HG03025 (cell line): ENCODE results near the gene JMJD6.
"Not testable (repeated sequence)": the region's sequence is repeated elsewhere in the genome, so short reads cannot be mapped to it uniquely, and the experiment has no call there.

Experiments
- ATAC-seq: cut with Tn5 transposase; IDR thresholded peaks from one replicate; pipeline ENCODE4 v1.9.1; 2021; ENCODE audit warnings: mild to moderate bottlenecking, moderate library complexity; ENCODE audit not compliant: unreplicated experiment, low FRiP score

The JMJD6 gene

DNA sequence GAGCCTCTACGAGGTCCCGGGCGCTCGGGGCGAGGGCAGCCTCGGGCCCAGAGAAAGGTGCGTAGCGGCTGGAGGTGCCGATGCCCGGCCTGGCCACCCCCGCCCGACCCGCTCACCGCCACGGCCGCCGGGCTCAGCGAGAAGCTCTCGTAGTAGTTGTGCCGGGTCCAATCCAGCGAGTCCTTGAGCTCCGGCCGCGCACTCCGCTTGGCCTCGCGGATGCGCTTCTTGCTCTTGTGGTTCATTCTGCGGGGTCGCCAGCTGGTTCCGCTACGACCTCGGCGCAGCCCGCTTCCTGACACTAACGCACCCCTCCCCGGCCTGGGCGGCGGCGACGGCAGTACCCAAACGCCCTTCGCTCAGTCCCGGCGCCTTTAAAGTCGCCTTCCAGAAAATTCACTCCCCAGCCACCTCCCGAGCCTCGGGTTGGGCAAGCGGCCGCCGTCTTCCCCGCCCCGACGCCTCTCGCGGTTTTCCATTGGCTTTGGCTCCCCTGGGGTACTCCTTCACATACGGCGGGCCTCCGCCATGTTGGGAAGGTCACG is at the start of gene JMJD6:
TSS of gene JMJD6 (minus strand) at position 376 of the 545 bp plus-strand sequence. CDS start at position 245, 131 bp downstream.
- ATAC-seq: peak; percentile 72

- no peak for ATAC-seq
Observed at GRCh38 chr17:76775021-76775600, 48.7 kb upstream of the JMJD6 start.

DNA sequence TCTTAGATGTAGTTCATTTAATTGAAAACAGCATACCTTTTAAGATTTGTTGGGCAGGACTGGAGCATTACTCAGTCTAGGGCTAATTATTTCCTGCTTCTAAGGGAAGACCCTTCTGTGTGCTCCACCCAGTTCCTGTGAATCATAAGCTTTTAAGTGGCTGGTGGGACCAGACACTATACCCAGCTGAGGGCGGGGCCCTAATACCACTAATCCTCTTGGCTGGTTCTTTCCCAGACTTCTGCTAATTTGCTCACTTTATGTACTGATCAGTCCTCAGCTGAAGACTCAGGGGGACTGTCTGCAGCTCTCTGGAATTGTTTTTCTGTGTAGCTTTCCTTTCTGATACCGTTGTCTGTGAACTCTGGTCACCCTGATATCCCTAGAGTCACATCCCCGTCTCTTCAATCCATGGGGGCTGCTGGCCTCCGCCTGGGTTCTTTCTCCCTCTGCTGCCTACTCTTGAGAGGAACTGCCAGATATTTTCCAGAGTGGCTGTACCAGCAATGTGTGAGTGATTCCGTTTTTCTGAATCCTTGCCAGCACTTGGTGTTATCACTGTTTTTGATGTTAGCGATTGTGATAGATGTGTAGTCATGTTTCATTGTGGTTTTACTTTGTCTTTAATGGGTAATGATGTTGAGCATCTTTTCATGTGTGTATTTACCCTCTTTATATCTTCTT is 46.6 kb upstream of the JMJD6 start:
- ATAC-seq: no peak

- ATAC-seq: no peak
Observed at GRCh38 chr17:76758570-76758969, 32.2 kb upstream of the JMJD6 start.

DNA sequence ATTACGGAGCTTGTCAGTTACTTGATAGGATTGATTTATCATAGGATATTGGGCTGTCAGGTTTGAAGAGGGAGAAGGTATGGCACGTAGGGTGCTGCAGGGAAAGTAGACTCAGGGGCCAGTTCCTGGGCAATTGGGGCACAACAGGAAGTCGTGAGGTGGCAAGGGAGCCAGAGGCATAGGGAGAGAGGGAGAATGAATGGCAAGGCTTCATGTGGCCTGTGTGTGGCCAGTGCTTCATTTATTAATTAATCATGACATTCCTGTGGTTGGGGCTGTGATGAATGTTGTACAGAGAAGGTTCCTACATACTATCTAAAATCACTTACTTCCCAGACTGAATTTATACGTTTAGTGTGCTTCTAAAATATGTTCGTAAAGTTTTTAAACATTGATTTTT is 30.9 kb upstream of the JMJD6 start:
- no peak for ATAC-seq

GRCh38 chr17:76755285-76755684 is 28.9 kb upstream of the JMJD6 start:
- no peak for ATAC-seq

GRCh38 chr17:76753061-76753961 is 26.9 kb upstream of the JMJD6 start:
- no peak for ATAC-seq

DNA sequence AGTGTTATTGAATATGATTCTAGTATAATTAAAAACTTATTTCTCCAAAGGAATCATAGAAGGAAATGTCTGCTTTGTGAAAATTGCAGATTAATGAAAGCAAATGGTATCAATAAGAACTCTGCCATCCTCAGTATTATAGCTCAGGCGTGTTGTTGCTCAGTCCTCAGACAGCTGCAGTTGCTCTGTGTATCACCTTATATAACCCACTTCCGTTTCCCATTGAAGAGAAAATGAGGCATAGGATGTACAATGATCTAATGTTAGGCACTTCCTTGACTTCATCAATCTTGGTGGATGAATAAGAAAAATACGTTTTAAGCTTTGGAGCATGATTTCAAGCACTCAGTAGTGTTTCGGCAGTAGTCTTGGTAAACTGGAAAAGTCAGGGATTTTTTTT is 25.6 kb upstream of the JMJD6 start:
- no peak for ATAC-seq

- no peak for ATAC-seq
Observed at GRCh38 chr17:76751416-76751993, 25.1 kb upstream of the JMJD6 start.

DNA sequence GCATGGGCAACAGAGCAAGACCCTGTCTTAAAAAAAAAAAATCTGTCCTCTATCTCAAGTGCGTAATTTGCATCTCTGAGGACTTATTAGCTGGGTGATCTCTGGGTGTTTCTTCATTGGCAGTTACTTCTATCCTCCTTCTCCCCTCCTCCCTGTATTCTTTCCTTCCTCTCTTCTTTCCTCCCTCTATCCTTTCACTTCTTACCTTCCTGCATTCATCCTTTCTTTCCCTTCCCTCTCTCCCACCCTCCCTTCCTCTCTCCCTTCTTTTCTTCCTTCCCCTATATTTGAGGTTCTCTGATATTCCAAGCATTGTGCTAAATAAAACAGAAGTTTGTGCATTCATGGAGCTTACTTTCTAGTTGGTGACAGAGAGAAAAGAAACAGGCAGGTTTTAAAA is 22.3 kb upstream of the JMJD6 start:
- ATAC-seq: no peak

- ATAC-seq: no peak
Observed at GRCh38 chr17:76747716-76748363, 21.4 kb upstream of the JMJD6 start.

DNA sequence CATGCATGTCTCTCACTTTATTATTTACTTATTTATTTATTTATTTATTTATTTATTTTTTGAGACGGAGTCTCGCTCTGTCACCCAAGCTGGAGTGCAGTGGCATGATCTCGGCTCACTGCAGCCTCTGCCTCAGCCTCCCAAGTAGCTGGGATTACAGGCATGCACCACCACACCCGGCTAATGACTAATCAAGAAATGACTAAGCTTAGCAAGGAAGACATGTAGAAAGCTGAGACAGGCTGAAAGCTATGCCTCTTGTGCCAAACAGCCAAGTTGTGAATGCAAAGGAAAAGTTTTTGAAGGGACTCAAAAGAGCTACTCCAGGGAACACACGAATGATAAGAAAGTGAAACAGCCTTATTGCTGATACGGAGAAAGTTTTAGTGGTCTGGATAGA is 19.4 kb upstream of the JMJD6 start:
- not testable (repeated sequence) for ATAC-seq

DNA sequence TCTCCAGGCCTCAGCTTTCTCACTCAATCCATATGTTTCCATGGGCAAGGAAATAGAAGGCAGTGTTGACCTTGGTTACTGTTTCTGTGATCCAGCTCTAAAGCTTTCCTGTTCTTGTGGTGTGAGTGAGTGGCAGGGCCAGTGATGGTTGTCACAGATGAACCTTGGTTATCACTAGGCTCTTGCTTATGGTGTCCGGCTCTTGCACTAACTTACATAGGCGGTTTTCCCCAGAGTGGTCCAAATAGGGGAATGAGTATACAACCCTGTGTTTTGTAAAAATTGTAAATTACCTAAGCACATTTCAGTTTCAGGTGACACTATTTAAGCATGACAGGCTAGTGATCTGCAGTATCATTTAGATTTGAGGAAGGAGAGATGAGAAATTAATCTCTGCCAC is 18.3 kb upstream of the JMJD6 start:
- no peak for ATAC-seq

- ATAC-seq: no peak
Observed at GRCh38 chr17:76742958-76743357, 16.6 kb upstream of the JMJD6 start.

GRCh38 chr17:76740329-76741118 is 14.1 kb upstream of the JMJD6 start:
- no peak for ATAC-seq

GRCh38 chr17:76739568-76740115 is 13.2 kb upstream of the JMJD6 start:
- not testable (repeated sequence) for ATAC-seq

GRCh38 chr17:76738468-76738850 is 12.1 kb upstream of the JMJD6 start:
- no peak for ATAC-seq

- ATAC-seq: peak; percentile 58
Observed at GRCh38 chr17:76737676-76738467, 11.5 kb upstream of the JMJD6 start, which contains the start of gene MFSD11. Gene MFSD11, plus strand, starts transcription at chr17:76738119. Its CDS starts 234 bp downstream, at chr17:76738353.
